Tibial nerve (tissue), 4 donors: ENCODE data around the gene C3. TPM values are rescaled to one million over a fixed set of nuclear protein-coding genes. Genes with fewer than 3 reads are reported as not detected.

Experiments
- DNase-seq, 2 donors: peaks; one replicate each; pipeline ENCODE4 v3.0.0-alpha.2; 2019; ENCODE audit warnings: low spot score in 2 of 2
- H3K27ac ChIP-seq, 4 donors: fragments of 200-600 bp; sonication (generic) in 3 of 4; one replicate each; pipeline ENCODE4 v1.5.1; 2017 to 2019; ENCODE audit warnings: mild to moderate bottlenecking in 1 of 4
- H3K27me3 ChIP-seq, 2 donors: fragments of 200-600 bp; sonication (generic) in 1 of 2; one replicate each; pipeline versions ENCODE4 v1.5.1 to v1.6.0; 2017 to 2019
- H3K36me3 ChIP-seq, 3 donors: fragments of 200-600 bp; sonication (generic); one replicate each; pipeline ENCODE4 v1.5.1; 2018 to 2019
- H3K4me1 ChIP-seq, 4 donors: fragments of 200-600 bp; sonication (generic) in 3 of 4; one replicate each; pipeline ENCODE4 v1.5.1; 2017 to 2019
- H3K4me3 ChIP-seq, 4 donors: fragments of 200-600 bp; sonication (generic) in 3 of 4; one replicate each; pipeline ENCODE4 v1.5.1; 2017 to 2019; ENCODE audit warnings: mild to moderate bottlenecking in 1 of 4, moderate library complexity in 1 of 4
- H3K9me3 ChIP-seq, 4 donors: fragments of 200-600 bp; sonication (generic) in 3 of 4; one replicate each; pipeline ENCODE4 v1.5.1; 2017 to 2019
- CTCF ChIP-seq, 5 experiments: fragments of 200-600 bp in 3 of 5; fragments of 450-650 bp in 2 of 5; sonication (generic) in 3 of 5; IDR thresholded peaks; one replicate each; pipeline ENCODE4 v1.5.1; 2016 to 2019; ENCODE audit warnings: antibody characterized with exemption in 5 of 5, mild to moderate bottlenecking in 3 of 5, moderate library complexity in 2 of 5
- EP300 ChIP-seq, 2 donors: sonication (generic); formaldehyde crosslinking; IDR thresholded peaks; one replicate each; pipeline ENCODE4 v1.6.1; 2017; ENCODE audit warnings: antibody characterized with exemption in 2 of 2, mild to moderate bottlenecking in 1 of 2
- POLR2A ChIP-seq, 2 donors: fragments of 450-650 bp; IDR thresholded peaks; one replicate each; pipeline ENCODE4 v1.6.1; 2017; ENCODE audit warnings: antibody characterized with exemption in 2 of 2, mild to moderate bottlenecking in 2 of 2, moderate library complexity in 2 of 2
- WGBS, 2 donors: methylation state at CpG; one replicate each; pipeline ENCODE4 v1.1.5; 2018; 5-methylcytosine and 5-hydroxymethylcytosine counted together
- total RNA-seq, 4 donors: library from RNA; depleted of rRNA; stranded (reverse); fragments of >200 nt; gene quantifications; one replicate each; pipeline ENCODE4 v1.1.0, GENCODE V29; 2016

The C3 gene
- total RNA-seq, 4 donors from 2014 or later: 256 to 1,128 (median 733) TPM

- Histone ChIP-seq H3K9me3 (peaks cover 0 to 13% (median 0%) of the 10 kb centered on the region in 4 donors), H3K4me3 (no peak overlapping the region), H3K36me3 (no peaks in the 10 kb centered on the region), H3K4me1 (no peaks in the 10 kb centered on the region), H3K27me3 (peaks cover 0 to 2% of the 10 kb centered on the region in 2 donors), H3K27ac (no peak overlapping the region)
- TF ChIP-seq EP300 (IDR thresholded peaks at IDR 0.05): no peak
- TF ChIP-seq POLR2A (IDR thresholded peaks at IDR 0.05): no peak
- 64 to 69% methylated on average over 15 of the region's 15 CpGs for WGBS, 2 donors
- no peak for DNase-seq
These were observed 65.8 kb downstream of the C3 start for GRCh38 chr19:6654347-6655310.

GRCh38 chr19:6652805-6653094, 67.7 kb downstream of the C3 start:
- no peaks in the 10 kb centered on the region for H3K27me3 ChIP-seq
- no peak for DNase-seq
- 73 to 84% methylated on average over 1 of the region's 1 CpG for WGBS, 2 donors

GRCh38 chr19:6651965-6652804, 68.3 kb downstream of the C3 start:
- Histone ChIP-seq H3K9me3 (peaks cover 0 to 16% (median 0%) of the 10 kb centered on the region in 4 donors), H3K4me3 (no peak overlapping the region), H3K4me1 (no peaks in the 10 kb centered on the region), H3K27ac (no peak overlapping the region), H3K27me3 (no peaks in the 10 kb centered on the region), H3K36me3 (no peaks in the 10 kb centered on the region)
- no peak for TF ChIP-seq CTCF (IDR thresholded peaks at IDR 0.05)
- no peak for TF ChIP-seq POLR2A (IDR thresholded peaks at IDR 0.05)
- no peak for TF ChIP-seq EP300 (IDR thresholded peaks at IDR 0.05)
- WGBS, 2 donors: 63 to 76% methylated on average over 6 of the region's 6 CpGs
- no peak for DNase-seq

More at GRCh38 chr19:6652805-6653094, 67.7 kb downstream of the C3 start:
- Histone ChIP-seq H3K36me3 (no peaks in the 10 kb centered on the region), H3K27ac (no peak overlapping the region), H3K4me3 (no peak overlapping the region), H3K9me3 (peaks cover 0 to 13% (median 0%) of the 10 kb centered on the region in 4 donors), H3K4me1 (no peaks in the 10 kb centered on the region)
- TF ChIP-seq EP300 (IDR thresholded peaks at IDR 0.05) (no peak), CTCF (IDR thresholded peaks at IDR 0.05) (no peak), POLR2A (IDR thresholded peaks at IDR 0.05) (no peak)

- no peak for TF ChIP-seq CTCF (IDR thresholded peaks at IDR 0.05)
- no peak for TF ChIP-seq POLR2A (IDR thresholded peaks at IDR 0.05)
- TF ChIP-seq EP300 (IDR thresholded peaks at IDR 0.05): no peak
- 30 to 38% methylated on average over 2 of the region's 2 CpGs for WGBS, 2 donors
- DNase-seq: no peak
- Histone ChIP-seq H3K4me1 (no peaks in the 10 kb centered on the region), H3K9me3 (peaks cover 0 to 22% (median 0%) of the 10 kb centered on the region in 4 donors), H3K4me3 (no peak overlapping the region), H3K27me3 (no peaks in the 10 kb centered on the region), H3K27ac (no peak overlapping the region), H3K36me3 (no peaks in the 10 kb centered on the region)
These were observed 71.3 kb downstream of the C3 start for GRCh38 chr19:6649185-6649584.

GRCh38 chr19:6648141-6648715, 72.2 kb downstream of the C3 start:
- 82 to 84% methylated on average over 9 of the region's 9 CpGs for WGBS, 2 donors
- Histone ChIP-seq H3K4me3 (no peak overlapping the region), H3K27me3 (no peaks in the 10 kb centered on the region), H3K9me3 (peaks cover 0 to 22% (median 0%) of the 10 kb centered on the region in 4 donors), H3K4me1 (no peaks in the 10 kb centered on the region), H3K36me3 (no peaks in the 10 kb centered on the region), H3K27ac (no peak overlapping the region)
- no peak for DNase-seq
- TF ChIP-seq POLR2A (IDR thresholded peaks at IDR 0.05) (no peak), CTCF (IDR thresholded peaks at IDR 0.05) (no peak), EP300 (IDR thresholded peaks at IDR 0.05) (no peak)
